Left ventricle myocardium superior (tissue), 1 donor: ENCODE measurements around the gene ISOC2. TPM values are rescaled to one million over a fixed set of nuclear protein-coding genes. Genes with fewer than 3 reads are reported as not detected.

ENCODE experiments used
- ATAC-seq: fragments of 200-7000 bp; cut with Tn5 transposase; one replicate; pipeline ENCODE4 v1.9.1; 2020; ENCODE audit warnings: mild to moderate bottlenecking, moderate library complexity
- DNase-seq: peaks from one replicate; pipeline ENCODE4 v3.0.0-alpha.2; 2020
- intact Hi-C: fragments of 100-400 bp; cut with micrococcal nuclease; formaldehyde crosslinking; loops from one replicate; pipeline ENCODE4 v1.11.0; 2022
- total RNA-seq: library from RNA; stranded (reverse); fragmentation: NEBNext Ultra II Directional; extraction: Animal tissue kit (Norgen Biotek cat#: 25700); gene quantifications from one replicate; pipeline ENCODE4 v1.2.1, GENCODE V29; 2021
- donor health status: DM: no; HTN: yes; CAD: no; lungs with severe emphysema.

ISOC2 gene
- total RNA-seq, 1 donor from 2014 or later, result 58.5 TPM

DNA sequence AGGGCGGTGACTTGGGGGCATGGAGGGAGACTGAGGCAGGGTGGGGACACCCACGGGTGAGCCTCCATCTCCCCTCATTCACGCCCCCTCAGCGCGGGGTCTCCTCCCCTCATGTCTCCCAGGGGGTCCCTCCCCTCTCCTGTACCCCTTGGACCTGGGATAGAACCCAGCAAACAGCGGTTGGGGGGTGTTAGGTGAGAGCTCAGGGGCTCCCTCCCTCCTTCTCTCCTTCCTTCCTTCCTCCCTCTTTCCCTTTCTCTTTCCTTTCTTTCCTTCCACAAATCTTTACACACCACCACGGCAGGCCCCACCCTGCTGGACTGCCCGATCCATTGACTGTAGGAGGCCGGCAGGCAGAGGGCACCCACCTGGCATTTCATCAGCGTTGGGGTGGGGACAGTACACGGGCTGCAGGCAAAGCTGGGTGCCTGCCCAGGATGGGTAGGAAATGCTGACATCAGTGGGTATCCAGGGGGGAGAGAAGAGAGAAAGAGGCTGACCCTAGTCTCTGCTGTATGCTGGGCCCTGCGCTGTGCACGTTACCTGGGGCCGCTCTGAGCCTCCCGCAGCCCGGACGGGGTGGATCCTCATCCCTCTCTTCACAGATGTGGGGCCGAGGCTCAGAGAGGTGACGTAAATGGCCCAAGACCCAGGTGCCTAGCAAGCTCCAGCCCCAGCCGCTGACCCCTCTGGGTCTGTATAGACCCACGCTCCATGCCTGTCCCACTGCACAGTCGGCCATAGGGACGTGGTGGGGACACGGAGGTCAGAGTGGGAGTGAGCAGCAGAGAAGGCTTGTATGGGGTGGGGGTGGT lies 30.3 kb upstream of the ISOC2 start:
- ATAC-seq (no peak), DNase-seq (peak; percentile 18)
- intact Hi-C loops, result no loop called here

- DNase-seq, result peak; percentile 30
- intact Hi-C loops, result no loop called here
- no peak for ATAC-seq
Measured at GRCh38 chr19:55490478-55491432, 29.3 kb upstream of the ISOC2 start.

DNA sequence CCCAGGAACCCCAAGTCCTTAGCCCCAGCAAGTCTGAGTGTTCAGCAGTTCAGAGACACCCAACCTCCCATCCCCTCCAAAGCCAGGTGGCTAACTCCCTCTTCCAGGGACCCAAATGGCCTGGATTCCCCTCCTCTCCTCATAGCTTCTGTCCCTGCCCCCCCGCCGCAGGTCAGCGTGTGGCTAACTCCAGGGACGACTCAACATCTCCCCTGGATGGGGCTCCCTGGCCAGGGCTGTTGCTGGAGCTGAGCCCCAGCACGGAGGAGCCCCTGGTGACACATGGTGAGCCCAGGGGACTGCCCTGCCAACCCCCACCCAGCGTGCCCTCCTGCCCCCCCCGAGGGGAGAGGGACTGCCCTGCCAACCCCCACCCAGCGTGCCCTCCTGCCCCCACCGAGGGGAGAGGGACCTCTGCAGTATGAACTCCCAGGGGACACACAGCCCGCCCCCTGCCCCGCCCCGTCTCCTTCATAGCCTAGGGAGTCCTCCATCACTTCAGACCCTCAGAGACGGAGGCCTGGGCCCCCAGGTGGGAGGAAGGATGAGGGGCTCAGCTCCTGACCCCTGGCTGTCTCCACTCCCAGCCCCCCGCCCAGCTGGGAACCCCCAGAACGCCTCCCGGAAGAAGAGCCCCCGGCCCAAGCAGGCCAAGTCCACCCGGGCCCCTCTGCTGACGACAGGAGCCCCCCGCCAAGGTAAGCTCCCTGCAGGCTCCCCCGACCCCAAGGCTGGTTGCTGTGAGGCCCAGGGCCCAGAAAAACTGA lies 28.5 kb upstream of the ISOC2 start:
- intact Hi-C loops, result no loop called here
- ATAC-seq, result no peak
- no peak for DNase-seq

DNA sequence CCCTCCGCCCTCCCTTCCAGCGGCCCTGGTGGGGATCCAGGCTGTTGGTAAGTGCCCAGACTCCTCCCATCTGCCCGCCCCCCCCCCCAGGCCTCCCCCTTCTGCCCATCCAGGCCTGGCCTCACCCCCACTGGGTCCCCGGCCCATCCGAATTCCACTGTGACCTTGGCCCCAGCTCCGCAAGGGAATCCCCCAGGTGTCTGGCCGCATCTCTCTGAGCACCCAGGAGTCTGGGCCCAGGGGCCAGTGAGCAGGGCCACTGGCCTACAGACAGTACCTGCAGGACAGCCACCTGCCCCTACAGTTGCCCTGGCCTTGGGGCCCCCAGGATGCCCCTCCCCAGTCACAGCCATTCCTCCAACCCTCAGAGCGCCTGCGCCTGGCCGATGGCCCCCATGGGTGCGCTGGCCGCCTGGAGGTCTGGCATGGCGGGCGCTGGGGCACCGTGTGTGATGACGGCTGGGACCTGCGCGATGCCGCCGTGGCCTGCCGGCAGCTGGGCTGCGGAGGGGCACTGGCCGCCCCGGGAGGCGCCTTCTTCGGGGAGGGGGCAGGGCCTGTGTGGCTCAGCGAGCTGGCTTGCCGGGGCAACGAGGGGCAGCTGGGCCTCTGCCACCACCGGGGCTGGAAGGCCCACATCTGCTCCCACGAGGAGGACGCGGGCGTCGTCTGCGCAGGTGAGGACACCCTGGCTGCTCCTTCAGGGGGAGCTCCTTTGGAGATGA lies 27.7 kb upstream of the ISOC2 start:
- no peak for ATAC-seq
- DNase-seq, result peak; percentile 45
- intact Hi-C loops, result no loop called here

DNA sequence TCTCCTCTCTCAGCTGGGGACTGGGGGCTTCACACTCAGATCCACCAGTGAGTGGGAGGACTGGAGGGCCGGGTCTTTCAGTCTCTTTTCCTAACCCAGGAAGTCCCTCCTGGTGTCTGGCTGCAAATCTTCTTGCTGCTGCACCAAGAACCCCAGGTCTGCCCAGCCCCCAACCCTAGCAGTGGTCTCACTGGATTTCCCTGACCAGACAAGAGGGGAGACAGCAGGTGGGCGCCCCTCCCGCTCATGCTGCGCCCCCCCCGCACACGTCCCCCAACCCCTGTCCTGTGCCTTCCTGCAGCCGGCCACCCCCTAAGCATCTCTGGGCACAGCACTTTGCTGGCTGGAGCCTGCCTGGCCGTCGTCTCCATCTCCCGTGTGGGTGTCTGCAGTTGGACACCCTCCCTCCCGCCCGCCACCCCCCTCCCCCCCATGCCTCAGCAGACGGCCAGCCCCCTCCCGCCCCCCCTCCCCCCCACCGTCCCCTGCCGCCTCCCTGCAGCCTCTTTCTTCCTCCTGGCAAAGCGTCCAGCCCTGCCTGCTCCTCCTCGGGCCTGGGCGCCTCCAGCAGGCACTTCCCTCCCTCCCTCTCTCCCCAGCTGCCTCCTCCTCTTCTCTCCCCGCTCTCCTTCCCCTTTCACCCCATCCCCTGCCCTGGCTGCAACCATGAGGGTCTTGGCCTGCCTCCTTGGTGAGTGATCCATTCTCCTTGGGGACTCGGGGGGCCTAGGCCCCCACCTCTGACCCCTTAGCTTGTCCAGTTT lies 26.7 kb upstream of the ISOC2 start, which contains the start of gene SSC5D:
TSS of gene SSC5D (plus strand) at position 513 of the 764 bp plus-strand sequence. CDS start at position 667, 154 bp downstream.
- intact Hi-C loops, result no loop called here
- DNase-seq (peak; percentile 63), ATAC-seq (peak; percentile 25)

GRCh38 chr19:55486971-55487923 lies 25.8 kb upstream of the ISOC2 start:
- DNase-seq (peak; percentile 73), ATAC-seq (peak; percentile 64)
- intact Hi-C loops, result no loop called here

- DNase-seq (peak; percentile 51), ATAC-seq (no peak)
- intact Hi-C loops, result no loop called here
Measured at GRCh38 chr19:55486043-55486970, 24.9 kb upstream of the ISOC2 start.

- intact Hi-C loops, result no loop called here
- ATAC-seq (no peak), DNase-seq (peak; percentile 28)
Measured at GRCh38 chr19:55485439-55486011, 24.1 kb upstream of the ISOC2 start.

- peak; percentile 77 for DNase-seq
- intact Hi-C loops, result no loop called here
- ATAC-seq, result peak; percentile 39
Measured at GRCh38 chr19:55484593-55485438, 23.4 kb upstream of the ISOC2 start, which contains the start of gene NAT14. Gene NAT14, plus strand, starts transcription at chr19:55485188. Its CDS starts 521 bp downstream, at chr19:55485709.

DNA sequence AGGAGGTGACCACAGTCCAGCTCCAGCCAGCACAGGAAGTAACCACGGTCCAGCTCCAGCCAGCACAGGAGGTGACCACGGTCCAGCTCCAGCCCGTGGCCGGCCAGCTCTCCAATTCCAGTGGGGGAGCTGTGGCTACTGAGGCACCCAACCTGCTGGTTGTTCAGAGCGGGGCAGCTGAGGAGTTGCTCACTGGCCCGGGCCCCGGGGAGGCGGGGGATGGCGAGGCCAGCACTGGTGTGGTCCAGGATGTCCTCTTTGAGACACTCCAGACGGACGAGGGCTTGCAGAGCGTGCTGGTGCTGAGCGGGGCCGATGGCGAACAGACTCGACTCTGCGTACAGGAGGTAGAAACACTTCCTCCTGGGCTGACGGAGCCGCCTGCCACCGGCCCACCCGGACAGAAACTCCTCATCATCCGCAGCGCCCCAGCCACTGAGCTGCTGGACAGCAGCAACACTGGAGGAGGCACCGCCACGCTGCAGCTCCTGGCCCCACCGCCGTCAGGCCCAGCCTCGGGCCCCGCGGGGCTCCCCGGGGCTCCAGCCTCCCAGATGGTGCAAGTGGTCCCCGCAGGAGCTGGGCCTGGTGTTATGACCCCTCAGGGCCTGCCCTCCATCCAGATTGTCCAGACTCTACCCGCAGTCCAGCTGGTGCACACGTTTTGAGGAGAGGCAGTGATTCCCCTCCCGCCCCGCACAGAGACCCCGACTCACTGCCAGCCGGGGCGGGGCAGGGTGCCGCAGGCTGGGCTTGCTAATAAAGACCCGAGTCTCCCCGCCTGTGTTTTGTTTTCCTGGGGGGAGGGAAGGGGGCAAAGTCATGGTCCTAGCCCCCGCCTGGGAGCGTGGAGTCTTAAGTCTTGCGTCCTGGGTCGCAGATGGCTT lies 22.5 kb upstream of the ISOC2 start:
- no peak for ATAC-seq
- intact Hi-C loops, result no loop called here
- DNase-seq, result peak; percentile 25

- ATAC-seq (no peak), DNase-seq (no peak)
- intact Hi-C loops, result no loop called here
Measured at GRCh38 chr19:55482967-55483705, 21.7 kb upstream of the ISOC2 start.

GRCh38 chr19:55482156-55482961 lies 20.9 kb upstream of the ISOC2 start:
- ATAC-seq (no peak), DNase-seq (no peak)
- intact Hi-C loops, result no loop called here
